ENCODE measurements around the gene KLK14.

The KLK14 gene

DNA sequence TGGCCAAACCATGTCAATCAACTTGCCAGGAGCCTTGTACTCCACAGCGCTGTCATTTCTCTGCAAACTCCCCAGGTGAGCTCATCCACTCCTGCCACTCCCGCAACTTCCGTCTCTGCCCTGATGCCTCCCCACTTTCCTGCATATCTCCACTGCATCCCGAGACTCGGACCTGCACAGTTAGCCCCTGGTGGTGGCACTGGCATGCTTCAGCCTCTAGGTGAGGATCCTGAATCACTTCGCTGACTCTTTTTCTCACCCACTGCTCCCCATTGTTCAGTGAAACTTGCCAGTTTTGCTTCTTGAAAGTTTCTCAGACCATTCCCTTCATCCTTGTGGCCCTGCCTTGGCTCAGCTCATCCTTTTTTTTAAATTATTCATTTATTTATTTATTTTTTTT, 28.9 kb upstream of the KLK14 start:
- in situ Hi-C loops (cut with MboI; ENCODE audit: low pct_unique_long_range_greater_than_20kb, low sequenced_read_pairs), result no loop called here
- DNase-seq, result no peak

DNA sequence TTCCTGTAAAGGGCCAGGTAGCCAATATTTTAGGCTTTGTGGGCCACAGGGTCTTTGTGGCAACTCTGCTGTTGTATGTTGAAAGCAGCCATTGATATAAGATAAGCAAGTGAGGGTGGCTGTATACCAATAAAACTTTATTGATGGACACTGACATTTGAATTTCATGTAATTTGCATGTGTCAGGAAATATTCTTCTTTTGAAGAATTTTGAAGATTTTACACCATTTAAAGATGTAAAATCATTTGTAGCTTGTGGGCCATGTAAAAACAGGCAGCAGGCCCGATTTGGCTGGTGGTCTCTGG, 27.9 kb upstream of the KLK14 start:
- no peak for DNase-seq
- in situ Hi-C loops (cut with MboI; ENCODE audit: low pct_unique_long_range_greater_than_20kb, low sequenced_read_pairs), result no loop called here

DNA sequence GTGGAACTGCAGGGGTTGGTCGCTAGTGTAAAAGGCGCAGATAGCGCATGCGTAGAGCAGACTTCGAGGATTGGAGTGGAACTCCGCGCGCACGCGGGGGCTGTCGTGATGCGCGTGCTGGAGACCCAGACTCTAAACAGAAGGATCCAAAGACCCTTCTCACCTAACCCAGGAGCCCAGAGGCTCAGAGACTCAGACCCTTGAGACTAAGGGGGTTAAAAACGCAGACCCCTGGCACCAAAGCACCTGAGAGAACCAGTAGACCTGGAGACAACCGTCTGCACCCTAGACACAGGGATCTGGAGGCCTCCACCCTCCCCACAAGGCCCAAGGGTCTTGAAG, 26.1 kb upstream of the KLK14 start:
- in situ Hi-C loops (cut with MboI; ENCODE audit: low pct_unique_long_range_greater_than_20kb, low sequenced_read_pairs), result no loop called here
- no peak for DNase-seq

DNA sequence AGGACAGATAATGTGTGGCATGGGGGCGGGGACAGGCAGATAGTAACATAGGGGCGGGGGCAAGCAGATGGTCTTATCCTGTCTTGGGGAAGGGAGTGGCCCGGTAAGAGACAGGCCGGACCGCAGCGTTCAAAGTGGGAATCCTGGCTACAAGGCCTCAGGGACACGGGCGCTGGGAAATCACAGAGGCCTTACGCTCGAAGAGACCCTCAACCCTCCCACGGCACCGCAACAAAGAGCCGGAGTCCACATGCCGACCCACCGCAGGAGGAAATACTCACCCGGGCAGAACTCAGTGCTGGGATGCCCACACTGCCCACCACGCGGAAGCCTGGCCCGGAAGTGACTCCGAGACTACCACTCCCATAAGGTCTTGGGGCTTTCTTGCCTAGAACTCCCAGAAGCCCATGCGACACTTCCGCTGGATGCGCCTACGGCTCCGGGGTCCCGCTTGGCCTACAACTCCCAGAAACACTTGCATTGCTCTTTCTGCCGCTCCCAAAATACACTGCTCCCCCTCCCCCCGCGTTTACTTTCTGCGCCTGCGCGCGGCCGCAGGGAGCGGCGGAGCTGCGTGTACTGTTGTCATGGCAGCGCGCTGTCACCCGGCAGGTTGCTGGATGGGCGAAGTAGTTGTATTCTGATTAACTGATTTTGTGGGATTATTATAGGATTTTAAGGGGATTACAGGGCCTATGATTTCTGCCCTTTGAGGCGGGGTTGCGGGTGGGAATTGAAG, 25.5 kb upstream of the KLK14 start, which contains the start of gene CTU1:
TSS of gene CTU1 (minus strand) at position 344 of the 739 bp plus-strand sequence. CDS start 3,840 bp downstream, outside the sequence.
- in situ Hi-C loops (cut with MboI; ENCODE audit: low pct_unique_long_range_greater_than_20kb, low sequenced_read_pairs), result no loop called here
- peak; percentile 100 for DNase-seq

DNA sequence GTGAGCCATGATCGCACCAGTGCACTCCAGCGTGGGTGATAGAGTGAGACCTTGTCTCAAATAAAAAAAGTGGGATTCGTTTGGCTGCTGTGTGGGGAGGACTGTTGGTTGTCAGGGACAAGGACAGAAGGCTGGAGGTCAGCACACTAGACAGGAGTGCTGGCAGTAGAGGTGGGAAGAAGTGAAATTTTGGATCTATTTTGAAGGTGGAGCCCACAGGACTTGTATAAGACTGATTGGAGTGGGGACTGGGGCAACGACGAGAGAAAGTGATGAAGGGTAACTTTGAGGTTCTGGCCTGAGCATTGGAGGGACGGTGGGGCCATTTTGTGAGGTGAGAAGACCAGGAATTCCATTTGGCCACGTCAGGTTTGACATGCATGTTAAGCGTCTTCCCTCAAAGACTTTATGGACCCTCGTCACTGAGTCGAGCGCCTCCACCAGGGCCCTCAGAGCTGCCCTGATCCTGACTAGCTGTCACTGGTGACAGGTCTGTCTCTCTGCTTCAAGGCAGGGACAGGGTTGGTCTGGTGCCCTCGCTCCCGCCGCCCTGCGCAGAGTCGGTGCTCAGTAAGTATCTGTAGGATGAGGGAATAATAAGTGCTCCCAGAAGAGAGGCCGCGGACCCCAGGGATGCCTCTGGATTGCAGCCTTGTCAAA, 24.8 kb upstream of the KLK14 start:
- no peak for DNase-seq
- in situ Hi-C loops (cut with MboI; ENCODE audit: low pct_unique_long_range_greater_than_20kb, low sequenced_read_pairs), result no loop called here

DNA sequence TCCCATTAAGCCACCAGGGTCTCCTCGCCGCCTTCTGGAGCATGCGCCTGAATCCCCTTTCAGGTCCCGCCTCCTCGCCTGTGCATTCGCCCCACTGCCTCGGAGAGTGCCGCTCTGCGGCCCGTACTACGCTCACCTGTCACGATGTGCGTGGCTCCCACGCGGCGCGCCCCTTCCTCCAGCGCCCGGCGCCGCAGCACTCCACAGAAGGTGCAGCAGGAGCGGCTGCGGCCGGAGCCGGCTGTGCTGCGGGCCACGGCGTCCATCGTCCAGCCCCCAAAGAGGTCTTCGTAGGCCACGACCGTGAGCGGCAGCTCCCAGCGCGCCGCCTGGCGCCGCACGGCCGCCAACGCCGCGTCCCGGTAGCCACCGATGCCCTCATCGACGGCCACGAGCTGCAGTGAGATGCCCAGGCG, 21.2 kb upstream of the KLK14 start:
- in situ Hi-C loops (cut with MboI; ENCODE audit: low pct_unique_long_range_greater_than_20kb, low sequenced_read_pairs), result no loop called here
- DNase-seq, result no peak

DNA sequence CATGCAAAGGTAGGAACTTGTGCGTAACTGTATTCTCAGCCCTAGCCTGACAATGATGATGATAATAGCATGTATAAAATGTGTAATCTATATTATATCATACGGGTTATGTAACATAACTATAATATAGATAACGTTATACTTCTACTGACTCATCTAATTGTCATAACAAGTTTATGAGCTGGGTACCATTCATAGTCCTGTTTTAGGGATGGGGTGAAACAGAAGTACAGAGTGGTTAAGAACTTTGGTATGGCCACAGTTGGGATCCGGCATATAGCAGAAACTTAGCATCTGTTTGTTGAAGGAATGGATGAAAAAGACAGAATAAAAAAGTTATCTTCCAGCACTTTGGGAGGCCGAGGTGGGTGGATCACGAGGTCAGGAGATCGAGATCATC, 20.3 kb upstream of the KLK14 start:
- DNase-seq, result no peak
- in situ Hi-C loops (cut with MboI; ENCODE audit: low pct_unique_long_range_greater_than_20kb, low sequenced_read_pairs), result no loop called here

DNA sequence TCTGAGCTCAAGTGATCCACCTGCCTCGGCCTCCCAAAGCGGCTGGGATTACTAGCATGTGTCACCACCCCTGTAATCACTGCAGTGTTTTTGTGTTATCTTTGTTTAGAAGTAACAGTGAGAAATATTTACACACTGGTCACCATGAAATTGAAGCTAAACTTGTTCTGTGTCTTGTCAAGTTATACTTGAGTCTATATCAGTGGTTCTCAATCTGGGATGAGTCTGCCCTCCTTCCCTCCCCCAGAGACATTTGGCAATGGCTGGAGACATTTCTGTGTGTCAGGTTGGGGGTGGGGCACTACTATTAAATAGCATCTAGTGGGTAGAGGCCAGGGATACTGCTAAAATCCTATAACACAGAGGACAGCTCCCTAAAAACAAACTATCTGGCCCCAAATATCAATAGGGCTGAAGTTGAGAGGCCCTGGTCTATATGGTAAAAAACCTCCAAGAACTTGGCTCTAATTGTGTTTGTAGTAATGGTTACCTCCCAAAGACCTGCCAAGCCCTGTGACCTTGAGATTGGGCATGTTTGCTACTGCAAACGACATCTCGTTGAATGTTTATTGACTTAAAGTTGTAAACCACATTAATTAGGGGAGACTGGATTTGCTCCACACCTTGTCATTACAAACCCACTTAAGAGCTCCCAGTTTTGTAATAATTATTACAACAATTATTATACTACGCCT, 18.6 kb upstream of the KLK14 start:
- no peak for DNase-seq
- in situ Hi-C loops (cut with MboI; ENCODE audit: low pct_unique_long_range_greater_than_20kb, low sequenced_read_pairs), result no loop called here

DNA sequence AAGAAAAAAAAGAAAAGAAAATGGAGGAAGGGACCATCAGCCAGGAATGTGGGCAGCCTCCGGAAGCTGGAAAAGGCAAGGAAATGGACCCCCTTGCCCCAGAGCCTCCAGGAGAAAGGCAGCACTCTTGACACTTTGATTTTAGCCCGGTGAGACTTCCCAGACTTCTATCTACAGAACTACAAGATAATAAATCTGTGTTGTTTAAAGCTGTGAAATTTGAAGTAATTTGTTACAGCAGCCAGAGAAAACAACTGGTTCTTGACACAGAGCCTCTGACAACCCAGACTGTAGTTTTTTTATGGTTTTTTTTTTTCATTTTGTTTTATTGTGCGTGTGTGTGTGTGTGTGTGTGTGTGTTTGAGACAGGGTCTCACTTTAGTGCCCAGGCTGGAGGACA, 17.9 kb upstream of the KLK14 start:
- in situ Hi-C loops (cut with MboI; ENCODE audit: low pct_unique_long_range_greater_than_20kb, low sequenced_read_pairs), result no loop called here
- DNase-seq, result no peak

DNA sequence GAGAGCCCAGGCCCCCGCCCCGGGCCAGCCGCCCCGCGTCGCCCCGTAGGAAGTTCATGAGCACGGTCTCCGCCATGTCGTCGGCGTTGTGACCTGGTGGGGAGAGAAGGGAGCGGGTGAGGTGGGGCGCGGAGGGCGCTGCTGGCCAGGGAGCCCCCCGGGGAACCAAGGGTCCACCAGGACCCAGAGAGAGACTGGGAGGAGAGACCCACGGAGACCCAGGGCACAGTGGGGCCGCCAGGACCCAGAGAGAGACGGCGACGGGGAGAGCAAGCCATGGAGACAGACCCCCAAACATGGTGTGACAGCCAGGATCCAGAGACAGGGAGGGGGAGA, 16.3 kb upstream of the KLK14 start:
- in situ Hi-C loops (cut with MboI; ENCODE audit: low pct_unique_long_range_greater_than_20kb, low sequenced_read_pairs), result no loop called here
- no peak for DNase-seq

DNA sequence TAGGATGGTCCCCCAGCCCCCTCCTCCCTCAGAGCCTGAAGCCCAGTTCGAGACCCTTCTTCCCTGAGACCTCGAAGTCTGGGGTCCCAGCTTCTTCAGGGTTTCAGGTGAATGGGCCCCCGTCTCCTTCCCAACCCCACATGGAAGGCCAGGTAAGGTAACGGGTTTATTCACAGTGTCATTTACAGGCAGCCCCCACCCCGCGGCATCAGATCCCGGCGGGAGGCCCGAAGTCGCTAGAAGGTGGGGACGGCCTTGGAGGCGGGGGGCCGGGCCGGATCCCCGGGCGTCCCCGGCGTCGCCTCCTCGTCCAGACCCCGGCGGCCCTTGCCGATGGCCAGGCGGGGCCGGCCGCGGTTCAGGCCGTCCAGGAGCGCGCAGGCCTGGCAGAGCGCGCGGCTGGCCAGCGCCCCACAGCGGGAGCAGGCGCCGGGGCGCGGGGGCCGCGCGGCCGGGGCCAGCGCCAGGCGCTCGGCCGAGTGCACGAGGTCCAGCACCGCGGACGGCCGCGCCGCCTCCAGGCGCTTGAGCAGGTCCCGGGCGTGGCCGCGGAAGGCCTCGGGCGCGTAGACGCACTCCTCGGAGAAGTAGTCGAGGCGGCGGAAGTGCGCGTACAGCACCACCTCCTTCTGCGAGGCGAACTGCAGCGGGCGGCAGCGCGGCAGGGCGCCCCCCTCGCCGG, 15.8 kb upstream of the KLK14 start:
- no peak for DNase-seq
- in situ Hi-C loops (cut with MboI; ENCODE audit: low pct_unique_long_range_greater_than_20kb, low sequenced_read_pairs), result no loop called here

DNA sequence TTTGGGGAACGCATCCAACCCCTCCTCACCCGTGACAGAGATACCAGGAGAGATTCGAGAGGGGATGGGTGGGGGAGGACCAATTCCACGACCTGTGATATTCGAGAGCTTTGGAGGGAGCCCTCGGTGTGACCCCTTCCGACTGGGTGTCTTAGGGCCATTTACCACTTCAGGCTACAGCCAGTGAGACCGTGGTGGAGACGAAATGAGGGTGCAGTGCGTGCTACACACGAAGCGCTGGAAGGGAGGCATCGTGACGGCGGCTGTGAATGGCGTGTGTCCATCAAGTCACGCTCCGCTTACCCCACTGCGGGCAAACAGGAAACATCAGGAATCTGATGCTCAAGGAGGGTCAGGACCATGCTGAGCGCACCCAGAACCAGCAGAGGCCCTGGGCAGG, 15.1 kb upstream of the KLK14 start:
- in situ Hi-C loops (cut with MboI; ENCODE audit: low pct_unique_long_range_greater_than_20kb, low sequenced_read_pairs), result no loop called here
- no peak for DNase-seq

DNA sequence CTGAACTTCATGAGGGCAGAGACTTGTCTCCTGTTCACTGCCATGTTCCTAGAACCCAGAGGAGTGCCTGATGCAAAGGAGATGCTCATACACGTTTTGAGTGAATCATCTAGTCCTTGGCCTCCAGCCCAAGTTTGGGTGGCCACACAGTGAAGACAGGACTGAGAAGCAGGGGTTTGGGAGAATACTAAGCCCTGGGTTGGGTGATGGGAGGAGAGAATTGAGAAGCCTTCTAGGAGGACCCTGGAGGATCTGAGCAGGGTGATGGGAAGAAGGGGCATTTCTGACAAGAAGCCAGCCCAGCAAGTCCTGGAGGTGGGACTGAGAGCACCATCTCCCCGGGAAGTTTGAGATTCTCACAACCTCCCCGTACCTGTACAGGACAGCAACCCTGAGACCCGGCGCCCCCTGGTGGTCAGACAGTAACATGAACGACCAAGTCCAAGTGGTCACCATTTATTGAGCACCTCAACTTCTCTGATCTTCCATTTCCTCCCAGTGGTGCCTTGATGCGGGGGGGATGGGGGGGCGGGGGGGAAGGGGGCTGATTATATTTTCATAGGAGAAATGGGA, 14.6 kb upstream of the KLK14 start:
- DNase-seq, result peak; percentile 26
- in situ Hi-C loops (cut with MboI; ENCODE audit: low pct_unique_long_range_greater_than_20kb, low sequenced_read_pairs), result no loop called here

DNA sequence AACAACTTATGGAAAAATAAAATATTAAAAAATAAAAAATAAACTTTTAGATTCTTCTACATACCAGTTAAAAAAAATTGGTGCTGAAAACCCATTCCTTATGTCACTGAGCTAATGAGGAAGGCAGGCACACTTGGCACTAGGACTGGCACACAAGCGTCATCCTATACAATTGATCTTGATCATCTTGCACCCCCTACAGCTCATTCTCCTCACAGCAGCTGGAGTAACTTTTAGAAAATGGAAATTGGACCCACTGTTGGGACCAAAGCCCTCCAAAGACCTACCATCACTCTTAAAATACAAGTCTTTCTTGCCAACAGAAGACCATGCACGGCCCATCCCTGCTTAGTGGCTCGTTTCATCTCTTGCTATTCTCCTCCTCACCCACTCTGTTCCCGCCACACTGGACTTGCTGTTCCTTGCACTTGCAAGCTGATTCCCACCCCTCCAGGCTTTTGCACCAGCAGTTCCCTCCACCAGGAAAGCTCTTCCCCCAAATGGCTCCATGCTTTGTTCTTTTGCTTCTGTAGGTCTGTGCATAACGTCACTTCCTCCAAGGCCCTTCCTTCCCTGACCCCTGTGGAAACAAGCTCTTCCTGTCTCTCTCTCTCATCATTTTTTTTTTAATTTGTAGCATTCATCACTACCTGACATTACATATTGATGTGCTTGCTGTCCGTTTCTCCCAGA, 13.9 kb upstream of the KLK14 start:
- in situ Hi-C loops (cut with MboI; ENCODE audit: low pct_unique_long_range_greater_than_20kb, low sequenced_read_pairs), result no loop called here
- peak; percentile 25 for DNase-seq

DNA sequence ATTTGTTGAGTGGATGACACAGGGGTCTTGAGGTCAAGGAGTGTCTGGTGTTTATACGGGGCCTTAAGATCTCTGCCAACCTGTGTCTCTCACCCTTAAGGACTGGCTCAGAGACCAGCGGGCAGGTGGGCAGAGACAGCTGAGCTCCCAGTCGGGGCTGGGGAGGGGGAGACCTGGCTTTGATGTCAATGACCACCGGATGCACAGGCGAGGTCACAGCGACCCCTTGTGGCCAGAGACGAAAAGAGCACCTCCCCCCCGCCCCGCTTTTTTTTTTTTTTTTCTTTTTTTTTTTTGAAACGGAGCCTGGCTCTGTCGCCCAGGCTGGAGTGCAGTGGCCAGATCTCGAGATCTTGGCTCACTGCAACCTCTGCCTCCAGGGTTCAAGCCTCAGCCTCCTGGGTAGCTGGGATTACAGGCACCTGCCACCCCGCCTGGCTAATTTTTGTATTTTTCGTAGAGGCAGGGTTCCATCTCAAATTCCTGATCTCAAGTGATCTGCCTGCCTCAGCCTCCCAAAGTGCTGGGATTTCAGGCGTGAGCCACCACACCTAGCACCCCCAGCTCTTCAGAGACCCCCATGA, 12.1 kb upstream of the KLK14 start:
- peak; percentile 48 for DNase-seq
- in situ Hi-C loops (cut with MboI; ENCODE audit: low pct_unique_long_range_greater_than_20kb, low sequenced_read_pairs), result no loop called here

DNA sequence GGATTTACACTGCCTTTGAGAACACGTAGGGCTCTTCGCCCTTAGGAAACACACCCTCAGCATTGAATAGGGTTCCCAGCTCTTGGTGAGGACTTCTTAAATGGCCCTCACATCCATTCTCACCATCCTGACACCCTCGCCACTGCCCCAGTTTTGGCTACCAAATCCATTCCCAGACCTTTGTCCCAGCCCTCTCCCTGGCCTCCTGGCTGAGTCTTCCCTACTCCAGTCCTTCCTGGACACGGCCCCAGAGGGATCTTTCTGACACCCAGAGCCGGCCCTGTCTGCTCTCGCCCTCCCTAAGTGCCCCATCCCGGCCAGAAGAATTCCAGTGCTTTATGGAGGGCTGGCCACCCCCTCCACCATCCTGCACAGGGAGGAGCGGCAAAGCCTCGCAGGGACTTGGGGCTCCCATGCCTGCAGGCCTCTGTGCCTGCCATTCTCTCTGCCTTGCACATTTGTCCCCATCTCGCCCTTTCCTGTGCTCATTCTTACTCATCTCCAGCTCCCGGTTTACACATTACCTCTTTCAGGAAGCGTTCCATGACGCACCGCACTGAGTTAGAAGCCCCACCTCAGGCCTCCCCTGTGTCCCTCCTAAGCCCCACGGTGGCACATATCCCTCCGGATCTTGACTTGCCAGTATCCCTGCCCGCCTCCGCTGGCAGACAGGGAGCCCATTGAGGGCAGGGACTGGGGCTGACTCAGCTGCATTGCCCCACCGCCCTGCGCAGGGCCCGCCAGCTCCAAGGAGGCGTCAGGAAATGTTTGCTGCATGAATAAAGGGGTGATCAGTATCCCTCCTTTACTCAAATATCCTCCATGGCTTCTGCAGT, 11.0 kb upstream of the KLK14 start:
- in situ Hi-C loops (cut with MboI; ENCODE audit: low pct_unique_long_range_greater_than_20kb, low sequenced_read_pairs), result no loop called here
- DNase-seq, result no peak

DNA sequence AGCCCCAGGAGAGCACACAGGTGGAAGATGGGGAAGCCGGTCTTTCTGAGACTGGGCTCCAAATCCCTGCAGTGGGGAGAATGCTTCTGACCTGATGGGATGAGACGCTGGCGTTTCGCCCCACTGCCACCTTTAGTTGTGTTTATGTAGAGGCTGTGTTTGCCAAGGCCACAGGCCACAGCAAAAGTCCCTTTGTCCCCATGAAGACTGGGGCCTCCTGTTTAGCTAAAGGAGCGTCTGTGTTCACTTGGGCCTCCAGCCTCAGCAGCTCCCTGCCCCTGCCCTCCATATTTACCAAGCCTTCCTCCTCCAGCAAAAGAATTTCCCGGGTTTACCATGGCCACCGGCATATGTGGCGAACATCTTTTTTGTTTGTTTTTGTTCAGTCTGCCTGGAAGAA, 10.4 kb upstream of the KLK14 start:
- no peak for DNase-seq
- in situ Hi-C loops (cut with MboI; ENCODE audit: low pct_unique_long_range_greater_than_20kb, low sequenced_read_pairs), result no loop called here

Data from KBM-7 (cell line).